T follicular helper cell (primary cell): ENCODE data around the gene EIF4E2.
"Not testable (repeated sequence)": the region's sequence is repeated elsewhere in the genome, so short reads cannot be mapped to it uniquely, and the experiment has no call there.

Experiments used
- DNase-seq: peaks from one replicate; pipeline ENCODE4 v3.0.0-alpha.2; 2020; ENCODE audit warnings: low read depth

Gene EIF4E2

GRCh38 chr2:232568161-232568560 lies 17.7 kb downstream of the EIF4E2 start:
- DNase-seq: no peak

DNA sequence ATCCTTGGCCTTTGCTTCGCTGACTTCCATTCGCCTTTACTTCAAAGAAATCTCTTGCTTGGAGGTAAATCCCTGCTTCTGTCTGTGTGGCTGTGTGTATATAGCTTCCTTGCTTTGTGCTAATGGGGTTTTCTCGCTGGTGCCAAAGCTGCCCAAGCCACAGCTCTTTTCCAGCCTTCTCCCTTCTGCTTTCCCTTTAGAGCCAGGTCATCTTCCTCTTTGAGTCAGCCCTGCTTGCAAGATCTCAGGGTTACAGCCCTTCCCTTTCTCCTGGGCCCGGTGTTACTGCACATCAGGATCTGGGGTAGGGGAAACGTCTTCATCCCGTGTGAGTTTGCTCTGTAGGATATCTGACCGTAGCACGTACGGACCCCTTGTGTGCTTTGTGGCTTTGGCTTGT lies 19.1 kb downstream of the EIF4E2 start:
- DNase-seq: no peak

DNA sequence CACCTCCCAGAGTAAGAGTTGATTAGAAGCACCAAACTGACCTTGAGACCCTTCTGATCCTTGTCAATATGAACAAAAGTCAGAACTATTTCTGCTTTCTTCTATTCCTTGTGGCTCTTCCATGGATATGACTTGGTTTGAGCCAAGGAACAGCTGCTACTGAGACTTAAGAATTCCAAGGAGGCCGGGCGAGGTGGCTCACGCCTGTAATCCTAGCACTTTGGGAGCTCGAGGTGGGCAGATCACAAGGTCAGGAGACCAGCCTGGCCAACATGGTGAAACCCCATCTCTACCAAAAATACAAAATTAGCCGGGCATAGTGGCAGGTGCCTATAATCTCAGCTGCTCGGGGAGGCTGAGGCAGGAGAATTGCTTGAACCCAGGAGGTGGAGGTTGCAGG lies 20.0 kb downstream of the EIF4E2 start:
- not testable (repeated sequence) for DNase-seq

GRCh38 chr2:232571026-232571474 lies 20.6 kb downstream of the EIF4E2 start:
- no peak for DNase-seq

- no peak for DNase-seq
Measured at GRCh38 chr2:232573042-232573441, 22.6 kb downstream of the EIF4E2 start.

- no peak for DNase-seq
Measured at GRCh38 chr2:232573771-232574435, 23.4 kb downstream of the EIF4E2 start.

DNA sequence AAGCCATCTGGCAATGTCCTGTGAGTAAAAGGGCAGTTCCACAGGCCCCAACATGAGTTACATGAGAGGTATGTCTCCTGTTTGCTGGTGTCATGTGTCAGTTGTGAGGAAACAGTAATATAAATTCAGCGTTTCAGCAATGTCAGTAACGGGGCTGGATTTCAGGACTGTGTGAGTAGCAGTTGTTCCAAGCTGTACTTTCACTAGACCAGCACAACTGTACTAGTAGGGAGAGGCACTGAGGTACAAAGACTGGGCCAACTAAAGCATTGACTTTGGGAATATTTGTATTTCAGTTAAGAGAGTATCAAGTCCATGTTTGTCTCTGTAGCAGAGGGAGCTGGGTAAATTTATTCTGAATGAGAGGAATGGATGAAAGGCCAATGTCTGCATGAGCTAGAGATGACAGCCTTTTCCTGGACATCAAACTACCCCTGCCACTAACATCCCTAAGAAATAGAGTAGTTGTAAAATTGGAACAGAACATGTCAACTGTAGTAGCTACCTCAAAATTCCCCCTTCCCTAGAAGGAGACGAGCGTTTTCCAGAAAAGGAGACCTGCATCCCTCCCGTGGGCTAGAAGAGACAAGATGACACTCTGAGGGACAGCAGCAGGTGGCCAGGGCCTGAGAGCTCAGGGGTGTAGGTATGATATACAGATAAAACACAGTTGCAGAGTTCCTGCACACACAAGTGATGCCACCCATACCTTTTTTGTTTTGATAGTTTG lies 24.4 kb downstream of the EIF4E2 start:
- no peak for DNase-seq

- DNase-seq: no peak
Measured at GRCh38 chr2:232575404-232575746, 24.9 kb downstream of the EIF4E2 start.

DNA sequence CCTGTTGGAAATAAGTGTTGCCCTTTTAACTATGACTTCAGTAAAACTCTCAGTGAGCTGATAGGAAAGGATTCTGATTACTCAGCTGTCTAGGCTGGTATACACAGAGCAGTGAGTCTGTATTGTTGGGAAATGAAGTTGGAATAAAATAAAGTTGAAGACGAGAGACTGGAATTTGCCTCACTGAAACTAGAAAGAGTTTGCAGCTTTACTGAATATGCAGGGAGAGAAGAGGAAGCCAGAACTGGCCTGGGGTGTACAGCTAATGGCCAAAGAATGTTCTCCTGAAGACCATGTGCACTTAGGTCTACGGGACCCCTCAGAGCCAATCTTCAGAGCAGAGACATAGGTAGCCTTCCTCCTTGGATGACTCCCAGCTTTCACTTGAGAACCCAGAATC lies 26.5 kb downstream of the EIF4E2 start:
- no peak for DNase-seq

GRCh38 chr2:232577841-232578240 lies 27.4 kb downstream of the EIF4E2 start:
- DNase-seq: no peak

- no peak for DNase-seq
Measured at GRCh38 chr2:232578626-232579025, 28.1 kb downstream of the EIF4E2 start.

- no peak for DNase-seq
Measured at GRCh38 chr2:232580648-232580981, 30.1 kb downstream of the EIF4E2 start.

- no peak for DNase-seq
Measured at GRCh38 chr2:232581725-232582124, 31.2 kb downstream of the EIF4E2 start.

DNA sequence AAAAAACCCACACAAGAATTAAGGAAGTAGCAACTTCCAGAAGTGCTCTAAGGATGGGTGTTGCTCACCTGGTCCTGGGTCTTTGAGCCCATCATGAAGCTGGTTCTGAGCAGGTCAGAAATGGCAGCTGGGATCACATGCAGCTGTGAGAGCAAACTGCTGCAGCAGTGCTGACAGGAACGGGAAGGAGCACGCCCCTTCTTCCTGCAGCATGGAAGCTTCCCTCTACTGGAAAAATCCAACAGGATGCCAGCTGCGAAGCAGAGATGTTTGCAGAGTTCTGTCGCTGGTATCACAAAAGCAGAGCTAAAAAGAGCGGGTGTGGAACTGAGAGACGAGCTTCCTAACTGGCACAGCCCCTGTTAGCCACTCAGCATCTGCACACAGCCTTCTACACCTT lies 33.7 kb downstream of the EIF4E2 start:
- no peak for DNase-seq

GRCh38 chr2:232586943-232587505 lies 36.5 kb downstream of the EIF4E2 start:
- DNase-seq: no peak

DNA sequence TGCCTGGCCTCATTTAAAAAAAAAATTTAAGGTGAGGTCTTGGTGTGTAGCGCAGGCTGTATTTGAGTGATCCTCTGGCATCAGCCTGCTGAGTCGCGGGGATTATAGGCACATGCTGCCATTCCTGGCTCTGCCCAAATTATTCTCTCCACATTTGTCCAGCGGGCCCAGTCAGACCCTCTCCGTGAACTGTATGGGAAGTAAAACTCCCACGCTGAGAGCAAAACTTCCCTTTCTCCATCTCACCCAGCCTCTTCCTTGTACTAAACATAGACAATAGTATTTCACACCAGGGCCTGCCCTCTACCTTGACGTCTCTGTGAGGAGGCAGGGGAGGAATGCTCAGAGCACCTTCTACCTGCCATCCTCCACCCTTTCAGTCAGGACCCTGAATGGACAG lies 37.0 kb downstream of the EIF4E2 start:
- DNase-seq: no peak

DNA sequence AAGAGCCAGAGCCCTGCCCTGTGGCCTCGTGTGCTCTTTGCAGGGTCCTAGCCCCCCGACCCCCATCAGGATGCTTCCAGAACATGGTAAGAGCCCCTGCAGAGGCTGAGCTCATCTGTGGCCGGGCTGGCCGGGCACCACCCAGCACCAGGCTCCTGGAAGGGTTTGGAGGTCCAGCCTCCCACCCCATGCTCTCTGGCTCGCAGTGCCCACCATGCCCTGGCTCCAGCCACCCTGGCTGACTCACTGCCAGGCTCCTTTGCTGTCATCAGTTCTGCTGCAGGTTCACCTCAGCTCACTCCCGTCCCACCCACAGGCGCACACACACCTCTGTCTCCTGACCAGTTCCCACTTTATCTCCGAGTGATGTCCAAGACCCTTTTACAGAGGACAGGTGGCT lies 37.5 kb downstream of the EIF4E2 start:
- DNase-seq: no peak

- no peak for DNase-seq
Measured at GRCh38 chr2:232588680-232589585, 38.4 kb downstream of the EIF4E2 start.

DNA sequence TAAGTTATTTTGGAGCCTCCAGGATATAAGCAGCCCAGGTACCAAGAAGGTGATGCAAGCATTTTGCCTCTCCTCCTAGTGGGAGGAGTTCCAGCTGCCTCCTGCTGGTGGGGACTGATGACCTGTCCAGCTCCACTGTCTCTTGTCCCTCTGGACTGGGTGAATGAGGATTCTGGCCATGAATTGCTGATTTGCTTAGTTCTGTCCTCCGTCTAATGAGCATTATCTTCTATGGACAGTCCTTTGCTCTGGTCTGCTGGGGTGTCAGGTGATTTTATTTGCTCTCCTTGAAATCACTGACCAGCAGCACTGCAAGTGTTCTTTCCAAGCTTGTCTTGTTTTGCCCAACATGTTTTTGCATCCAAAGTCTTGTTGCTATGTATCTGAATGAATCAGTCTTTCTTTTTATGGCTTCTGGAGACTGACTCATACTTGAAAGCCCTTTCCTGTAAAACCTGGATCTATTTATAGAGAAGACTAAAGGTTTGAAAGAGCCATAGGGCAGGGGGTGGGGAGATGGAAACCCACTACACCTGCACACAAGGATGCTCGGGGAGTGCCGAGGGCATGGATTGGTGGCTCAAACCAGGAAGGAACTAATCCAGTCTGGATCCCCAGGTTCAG lies 42.4 kb downstream of the EIF4E2 start:
- DNase-seq: no peak

GRCh38 chr2:232593982-232594381 lies 43.5 kb downstream of the EIF4E2 start:
- DNase-seq: no peak

DNA sequence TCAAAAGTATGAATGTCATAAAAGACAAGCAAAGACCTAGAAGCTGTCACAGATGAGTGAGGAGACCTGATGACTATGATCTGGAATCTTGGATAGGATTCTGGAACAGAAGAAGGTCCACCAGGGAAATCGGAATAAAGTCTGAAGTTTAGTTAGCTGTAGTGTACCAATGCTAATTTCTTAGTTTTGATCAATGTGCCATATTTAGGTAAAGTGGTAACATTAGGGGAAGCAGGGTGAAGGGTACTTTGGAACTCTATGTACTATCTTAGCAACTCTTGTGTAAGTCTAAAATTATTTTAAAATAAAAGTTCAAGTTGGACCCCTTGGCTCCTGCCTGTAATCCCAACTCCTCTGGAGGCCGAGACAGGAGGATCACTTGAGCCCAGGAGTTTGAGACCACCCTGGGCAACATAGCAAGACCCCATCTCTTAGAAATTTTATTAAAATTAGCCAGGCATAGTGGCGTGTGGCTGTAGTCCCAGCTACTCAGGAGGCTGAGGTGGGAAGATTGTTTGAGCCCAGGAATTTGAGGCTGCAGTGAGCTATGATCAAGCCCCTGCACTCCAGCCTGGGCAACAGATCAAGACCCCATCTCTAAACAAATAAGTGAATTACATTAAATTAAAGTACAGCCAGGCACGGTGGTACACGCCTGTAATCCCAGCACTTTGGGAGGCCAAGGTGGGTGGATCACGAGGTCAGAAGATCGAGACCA lies 47.0 kb downstream of the EIF4E2 start:
- no peak for DNase-seq
